Activated CD4-positive, alpha-beta T cell treated with anti-CD3 and anti-CD28 coated beads, Interleukin-2, amount 10 ng/mL, durations not matched to agents 7 days and 5 days (primary cell): ENCODE measurements around the gene KCNC3. TPM values are rescaled to one million over a fixed set of nuclear protein-coding genes. Genes with fewer than 3 reads are reported as not detected.

Experiments
- CTCF ChIA-PET: fragments of 350-600 bp; sonication (Branson Sonifier 250); formaldehyde crosslinking; loops from one replicate; lab custom pipeline; 2021; ENCODE audit warnings: antibody characterized with exemption; lab: Charles Lee
- POLR2A ChIA-PET: fragments of 350-600 bp; sonication (Branson Sonifier 250); formaldehyde crosslinking; loops from one replicate; lab custom pipeline; 2021; ENCODE audit warnings: antibody characterized with exemption; lab: Charles Lee
- DNase-seq: peaks from one replicate; pipeline ENCODE4 v3.0.0-alpha.2; 2020
- H3K27ac Mint-ChIP-seq: one replicate; pipeline ENCODE4 v1.8.0; 2021; ENCODE audit warnings: mild to moderate bottlenecking, moderate library complexity, mixed read lengths
- H3K27me3 Mint-ChIP-seq: one replicate; pipeline ENCODE4 v1.8.0; 2021; ENCODE audit warnings: mixed read lengths
- H3K36me3 Mint-ChIP-seq: one replicate; pipeline ENCODE4 v1.8.0; 2021; ENCODE audit warnings: low read depth, mixed read lengths
- H3K4me1 Mint-ChIP-seq: one replicate; pipeline ENCODE4 v1.8.0; 2021; ENCODE audit warnings: mixed read lengths
- H3K4me3 Mint-ChIP-seq: one replicate; pipeline ENCODE4 v1.8.0; 2021; ENCODE audit warnings: mild to moderate bottlenecking, moderate library complexity, mixed read lengths
- H3K9me3 Mint-ChIP-seq: one replicate; pipeline ENCODE4 v1.8.0; 2021; ENCODE audit warnings: mixed read lengths
- total RNA-seq, 2 experiments: library from RNA; stranded (reverse); gene quantifications; one replicate each; pipeline ENCODE4 v1.2.3, GENCODE V29; 2021

KCNC3 gene
- total RNA-seq, 2 experiments from 2014 or later = 3.4 to 4.1 TPM

DNA sequence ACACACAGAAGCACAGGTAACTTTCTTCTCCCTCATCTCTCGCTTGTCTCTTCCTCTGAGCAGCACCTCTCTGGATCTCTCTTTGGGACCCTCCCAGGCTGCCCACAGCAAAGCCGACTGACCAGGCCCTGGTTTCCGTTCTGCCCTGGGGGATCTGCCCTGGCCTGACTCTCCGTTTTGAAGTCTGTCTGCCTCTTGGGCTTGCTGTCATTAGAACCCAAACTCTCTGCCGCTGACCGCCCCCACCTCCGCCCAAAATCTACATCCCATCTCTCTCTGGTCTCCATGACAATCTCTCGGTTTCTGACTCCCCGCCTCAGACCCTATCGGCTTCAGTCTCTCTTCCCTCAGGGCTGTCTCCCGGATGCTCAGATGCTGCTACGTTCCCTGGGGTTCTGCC is 6.9 kb downstream of the KCNC3 start:
- Mint-ChIP-seq H3K27me3 (peaks cover 8% of the 10 kb centered on the region), H3K4me1 (peaks cover 15% of the 10 kb centered on the region), H3K36me3 (peaks cover 6% of the 10 kb centered on the region), H3K27ac (no peak overlapping the region), H3K4me3 (no peak overlapping the region), H3K9me3 (peaks cover 2% of the 10 kb centered on the region)
- DNase-seq = no peak
- ChIA-PET CTCF (interaction anchor here (0.8 kb wide), 2 partner anchors 458 to 1162 kb away, joined by 3 read pairs; no protein-coding TSS in a partner anchor), POLR2A (no interaction called here)

DNA sequence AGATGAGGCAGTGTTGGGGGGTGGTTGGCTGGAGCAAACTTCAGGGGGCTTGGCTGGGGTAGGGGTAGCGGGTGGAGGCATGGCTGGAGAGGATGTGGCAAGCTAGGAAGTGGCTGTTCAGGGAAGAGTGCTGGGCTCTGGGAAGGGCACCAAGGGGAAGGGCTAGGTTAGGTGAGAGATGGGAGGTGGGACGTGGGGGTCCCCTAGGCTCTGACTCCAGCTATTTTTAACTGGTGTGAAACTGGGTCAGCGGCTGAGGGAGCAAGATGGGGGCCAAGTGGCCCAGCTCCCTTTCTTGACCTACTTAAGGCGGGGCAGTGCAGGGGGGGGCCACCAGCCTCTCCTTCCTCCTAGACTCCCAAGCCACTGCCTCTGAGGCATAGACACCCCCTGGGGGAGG is 7.3 kb downstream of the KCNC3 start:
- ChIA-PET POLR2A (no interaction called here), CTCF (interaction anchor here (0.8 kb wide), 2 partner anchors 458 to 1161 kb away, joined by 3 read pairs; no protein-coding TSS in a partner anchor)
- Mint-ChIP-seq H3K4me1 (peaks cover 11% of the 10 kb centered on the region), H3K27me3 (peaks cover 4% of the 10 kb centered on the region), H3K27ac (no peak overlapping the region), H3K36me3 (peaks cover 2% of the 10 kb centered on the region), H3K9me3 (no peaks in the 10 kb centered on the region), H3K4me3 (no peak overlapping the region)
- DNase-seq = no peak

DNA sequence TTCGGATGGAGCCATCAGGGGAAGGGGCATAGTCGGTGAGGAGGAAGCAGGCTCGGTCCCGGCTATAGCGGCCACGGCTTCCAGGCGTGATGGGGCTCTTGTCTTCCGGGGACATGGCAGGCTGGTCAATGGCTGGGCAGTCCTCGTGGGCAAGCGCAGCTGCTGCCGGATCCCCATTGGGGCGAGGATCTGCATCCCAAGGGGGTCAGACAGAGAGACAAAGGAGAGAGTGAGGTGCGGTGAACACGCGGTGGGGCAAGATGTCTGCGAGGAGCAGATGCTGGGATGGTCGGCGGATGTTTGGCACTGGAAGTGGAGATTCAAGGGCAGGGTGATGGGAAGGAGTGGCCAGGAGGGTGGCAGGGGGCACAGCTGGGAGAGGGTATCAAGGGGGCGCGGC is 8.6 kb downstream of the KCNC3 start:
- Mint-ChIP-seq H3K27me3 (peaks cover 12% of the 10 kb centered on the region), H3K9me3 (no peaks in the 10 kb centered on the region), H3K4me1 (peaks cover 5% of the 10 kb centered on the region), H3K36me3 (no peaks in the 10 kb centered on the region), H3K4me3 (no peak overlapping the region), H3K27ac (no peak overlapping the region)
- DNase-seq = no peak
- ChIA-PET CTCF (no interaction called here), POLR2A (no interaction called here)

DNA sequence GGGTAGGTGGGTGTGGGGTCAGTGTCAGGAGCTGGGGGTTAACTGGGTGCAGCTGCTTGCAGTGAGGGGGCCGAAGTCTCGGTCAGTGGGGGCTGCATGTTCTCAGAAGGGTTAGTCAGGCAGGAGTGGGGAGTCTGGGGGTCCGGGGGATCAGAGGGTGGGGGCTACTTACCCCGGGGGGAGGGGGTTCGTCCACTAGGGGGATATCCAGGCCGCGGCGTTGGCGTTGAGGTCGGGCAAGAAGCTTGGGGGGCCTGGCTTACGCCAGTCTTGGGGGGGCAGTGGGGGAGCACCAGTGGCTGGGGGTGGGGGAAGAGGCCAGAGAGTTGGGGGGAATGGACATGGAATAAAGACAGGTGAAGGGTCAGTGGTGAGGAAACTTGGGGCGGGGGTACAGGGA is 9.1 kb downstream of the KCNC3 start:
- Mint-ChIP-seq H3K27me3 (peaks cover 13% of the 10 kb centered on the region), H3K27ac (no peak overlapping the region), H3K36me3 (no peaks in the 10 kb centered on the region), H3K4me1 (peaks cover 6% of the 10 kb centered on the region), H3K4me3 (no peak overlapping the region), H3K9me3 (no peaks in the 10 kb centered on the region)
- ChIA-PET POLR2A (no interaction called here), CTCF (no interaction called here)
- no peak for DNase-seq

DNA sequence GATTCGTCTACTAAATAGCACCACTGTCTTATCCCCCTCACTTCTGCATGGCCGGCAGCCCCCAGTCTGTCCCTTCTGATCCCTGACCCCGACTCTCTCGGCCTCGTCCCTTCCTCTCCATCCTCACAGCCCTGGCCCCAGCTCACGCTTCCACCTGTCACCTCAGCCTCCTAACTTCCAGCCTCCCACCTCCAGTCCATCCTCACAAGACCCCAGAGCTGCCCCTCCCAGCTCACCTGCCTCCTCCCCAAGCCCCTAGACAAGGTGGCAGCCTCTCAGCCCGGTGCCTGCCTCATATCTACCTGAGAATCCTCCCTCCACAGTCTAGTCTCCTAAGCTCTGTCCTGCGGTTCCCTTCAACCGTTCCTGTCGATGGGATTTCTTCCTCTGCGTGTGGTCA is 10.0 kb downstream of the KCNC3 start:
- no peak overlapping the region for H3K27ac Mint-ChIP-seq
- peaks cover 2% of the 10 kb centered on the region for H3K36me3 Mint-ChIP-seq
- H3K4me1 Mint-ChIP-seq = peaks cover 8% of the 10 kb centered on the region
- no peaks in the 10 kb centered on the region for H3K9me3 Mint-ChIP-seq
- H3K4me3 Mint-ChIP-seq = no peak overlapping the region
- peaks cover 20% of the 10 kb centered on the region for H3K27me3 Mint-ChIP-seq
- DNase-seq = no peak
- ChIA-PET POLR2A (no interaction called here), CTCF (interaction anchor here (0.7 to 1.2 kb wide), 4 partner anchors 9 to 622 kb away, joined by 3 to 5 read pairs (median 4); partner anchors contain the start of gene KCNC3)

DNA sequence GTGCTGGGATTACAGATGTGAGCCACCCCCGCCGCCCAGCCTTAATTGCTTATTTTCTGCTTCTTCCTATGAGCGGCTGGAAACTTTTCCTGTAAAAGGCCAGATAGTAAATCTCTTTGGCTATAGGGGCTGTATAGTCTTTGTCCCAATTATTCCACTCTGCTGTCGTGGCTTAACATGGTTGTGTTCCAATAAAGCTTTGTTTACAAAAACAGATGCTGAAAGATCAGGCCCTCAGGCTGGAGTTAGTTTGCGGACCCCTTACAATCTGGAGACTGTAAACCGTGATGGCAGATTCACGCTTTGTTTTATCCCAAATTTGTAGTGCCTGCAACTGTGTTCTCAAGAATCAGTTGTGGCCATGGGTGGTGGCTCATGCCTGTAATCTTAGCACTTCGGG is 10.7 kb downstream of the KCNC3 start:
- DNase-seq = no peak
- H3K36me3 Mint-ChIP-seq = peaks cover 2% of the 10 kb centered on the region
- CTCF ChIA-PET = interaction anchor here (1.0 to 1.2 kb wide), 2 partner anchors 10 kb away, joined by 3 to 5 read pairs; no protein-coding TSS in a partner anchor
- POLR2A ChIA-PET = no interaction called here
- peaks cover 26% of the 10 kb centered on the region for H3K27me3 Mint-ChIP-seq
- H3K4me3 Mint-ChIP-seq = no peak overlapping the region
- H3K9me3 Mint-ChIP-seq = no peaks in the 10 kb centered on the region
- H3K27ac Mint-ChIP-seq = no peak overlapping the region
- peaks cover 8% of the 10 kb centered on the region for H3K4me1 Mint-ChIP-seq

DNA sequence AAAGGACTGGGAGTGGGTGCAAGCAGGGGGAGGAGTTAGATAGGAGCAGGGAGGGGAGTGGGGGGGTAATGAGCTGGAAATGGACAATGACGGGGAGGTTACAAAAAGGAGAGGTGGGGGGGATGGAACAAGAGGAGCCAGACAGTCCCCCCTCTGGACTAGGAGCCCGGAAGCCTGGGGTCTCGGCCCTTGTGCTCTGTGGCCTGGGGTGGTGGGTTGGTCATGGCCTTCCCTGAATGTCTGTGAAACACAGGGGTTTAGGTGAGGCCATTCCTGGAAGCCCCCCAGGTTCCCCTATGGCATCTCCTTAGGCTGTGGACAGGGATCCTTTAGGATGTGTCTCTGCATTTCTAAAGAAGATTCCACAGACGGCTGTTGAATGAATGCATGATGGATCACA is 12.1 kb downstream of the KCNC3 start:
- DNase-seq = no peak
- Mint-ChIP-seq H3K36me3 (peaks cover 2% of the 10 kb centered on the region), H3K4me3 (no peak overlapping the region), H3K27me3 (peaks cover 37% of the 10 kb centered on the region), H3K27ac (no peak overlapping the region), H3K4me1 (peaks cover 8% of the 10 kb centered on the region), H3K9me3 (no peaks in the 10 kb centered on the region)
- ChIA-PET CTCF (interaction anchor here (1.3 to 1.6 kb wide), 2 partner anchors 8 to 12 kb away, joined by 4 to 5 read pairs; partner anchors contain the start of gene KCNC3), POLR2A (no interaction called here)

DNA sequence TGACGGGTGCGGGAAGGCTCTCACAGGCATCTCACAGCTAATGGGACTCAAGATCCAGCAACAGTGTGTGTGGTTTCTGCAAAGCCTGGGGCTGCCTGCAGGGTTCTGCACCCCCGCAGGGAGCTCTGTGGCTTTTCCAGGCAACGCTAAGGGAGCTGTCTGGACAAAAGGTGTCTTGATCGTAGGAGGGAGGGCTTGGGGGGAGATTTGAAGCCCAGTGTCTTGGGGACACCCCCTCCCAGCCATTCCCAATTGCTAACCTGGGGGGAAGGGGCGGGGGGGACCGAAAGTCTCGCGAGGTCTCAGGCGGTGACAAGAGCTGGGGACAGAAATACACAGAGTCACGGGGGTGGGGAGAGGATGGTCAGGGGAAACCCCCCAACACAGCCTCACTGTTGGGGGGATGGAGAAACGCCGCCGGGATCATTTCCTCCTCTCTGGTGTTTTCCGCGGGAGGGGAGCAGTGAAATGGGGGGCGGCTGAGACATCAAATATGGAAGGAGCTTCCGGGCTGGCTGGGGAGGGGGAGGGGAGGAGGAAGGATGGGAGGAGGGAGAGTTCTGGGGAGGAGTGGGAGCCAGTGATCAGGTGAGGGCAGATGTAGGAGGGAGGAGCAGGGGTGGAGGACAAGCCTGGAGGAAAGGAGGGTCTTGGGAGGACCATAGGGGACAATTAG is 13.3 kb downstream of the KCNC3 start:
- CTCF ChIA-PET = interaction anchor here (0.6 to 1.6 kb wide), 5 partner anchors 10 to 58 kb away, joined by 3 to 5 read pairs (median 4); partner anchors contain the start of gene KCNC3
- Mint-ChIP-seq H3K27me3 (peaks cover 43% of the 10 kb centered on the region), H3K36me3 (peaks cover 2% of the 10 kb centered on the region), H3K27ac (no peak overlapping the region), H3K9me3 (no peaks in the 10 kb centered on the region), H3K4me3 (peak overlapping the region; percentile 52), H3K4me1 (peaks cover 8% of the 10 kb centered on the region)
- DNase-seq = no peak
- POLR2A ChIA-PET = interaction anchor here (0.5 kb wide), 1 partner anchor 929 kb away, joined by 3 read pairs; no protein-coding TSS in a partner anchor

DNA sequence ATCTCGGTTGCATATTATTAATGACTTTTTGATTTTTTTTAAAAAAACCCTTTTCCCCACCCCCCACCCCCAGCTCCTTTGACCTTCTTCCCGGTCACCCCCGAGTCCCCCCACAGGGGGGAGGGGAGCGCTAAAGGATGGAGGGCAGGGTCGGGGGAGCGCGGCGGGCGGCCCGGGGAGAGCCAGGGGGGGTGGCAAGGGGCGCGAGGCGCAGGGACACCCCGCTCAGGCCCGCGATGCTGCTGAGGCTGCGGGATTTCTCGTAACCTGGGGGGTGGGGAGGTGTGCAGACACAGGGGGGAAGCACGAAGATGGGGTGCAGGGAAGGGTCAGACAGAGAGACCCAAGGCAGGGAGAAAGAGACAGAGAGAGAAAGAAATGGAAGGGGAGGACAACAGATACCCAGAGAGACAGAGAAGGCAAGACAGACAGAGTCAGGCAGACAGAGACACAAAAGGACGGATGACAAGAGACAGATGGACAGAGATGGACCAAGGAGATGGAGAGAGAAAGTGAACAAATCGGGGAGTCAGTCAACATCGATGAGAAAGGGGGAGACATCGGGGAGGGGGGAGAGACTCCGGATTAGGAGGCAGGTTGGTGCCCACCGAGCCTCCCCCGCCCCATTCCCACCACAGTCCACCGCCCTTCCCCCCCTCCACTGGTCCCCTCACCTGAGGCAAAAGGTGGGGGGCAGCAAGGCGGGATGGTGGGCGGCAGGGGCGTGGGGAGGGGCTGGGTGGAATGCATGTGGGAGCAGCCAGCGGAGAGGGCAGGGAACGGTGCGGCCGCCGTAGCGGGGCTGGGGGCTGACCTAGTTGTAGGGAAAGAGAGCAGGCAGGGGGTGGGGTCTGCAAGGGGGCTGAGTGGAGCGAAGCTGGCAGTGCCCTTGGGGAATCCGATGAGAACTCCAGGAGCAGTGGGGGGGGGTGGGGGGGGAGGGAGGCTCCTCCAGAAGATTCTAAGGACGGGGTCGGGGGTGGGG is 14.2 kb downstream of the KCNC3 start:
- Mint-ChIP-seq H3K27me3 (peaks cover 47% of the 10 kb centered on the region), H3K9me3 (no peaks in the 10 kb centered on the region)

DNA sequence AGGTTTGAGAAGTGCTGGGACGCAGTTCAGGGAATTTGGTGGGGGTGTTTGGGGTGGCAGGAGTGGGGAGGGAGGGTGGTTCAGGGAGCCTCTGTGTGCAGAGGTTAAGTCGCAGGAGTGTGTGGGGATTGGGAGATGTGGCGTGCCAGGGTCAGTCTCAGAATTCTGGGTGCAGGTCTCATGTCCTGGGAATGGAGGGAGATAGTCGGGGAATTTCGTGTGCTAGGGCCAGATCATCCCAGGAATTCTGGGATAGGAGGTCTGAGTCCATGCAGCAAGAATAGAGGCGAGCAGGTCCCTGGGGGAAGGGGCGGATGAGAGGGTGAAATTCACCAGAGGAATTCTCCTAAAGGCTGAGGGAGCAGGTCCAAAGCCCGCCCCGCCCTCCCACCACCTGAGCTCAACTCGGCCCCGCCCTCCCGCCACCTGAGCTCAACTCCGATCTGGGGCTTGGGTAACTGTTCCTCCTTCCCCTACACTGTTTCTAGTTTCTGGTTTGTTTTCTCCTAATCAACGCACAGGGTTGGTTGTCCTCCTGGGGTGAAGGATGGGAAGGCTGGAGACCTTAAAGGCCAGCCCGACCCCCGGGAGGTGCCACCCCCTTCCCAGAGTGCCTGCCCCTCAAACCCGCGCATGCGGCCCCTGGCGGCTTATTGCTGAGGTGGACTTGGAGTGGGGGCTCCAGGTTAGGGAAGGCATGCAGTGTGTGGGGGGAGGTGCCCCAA is 15.2 kb downstream of the KCNC3 start:
- peaks cover 8% of the 10 kb centered on the region for H3K4me1 Mint-ChIP-seq
- DNase-seq = no peak
- H3K27ac Mint-ChIP-seq = no peak overlapping the region
- no peak overlapping the region for H3K4me3 Mint-ChIP-seq
- peaks cover 2% of the 10 kb centered on the region for H3K36me3 Mint-ChIP-seq
- ChIA-PET POLR2A (no interaction called here), CTCF (no interaction called here)
- H3K27me3 Mint-ChIP-seq = peaks cover 53% of the 10 kb centered on the region
- H3K9me3 Mint-ChIP-seq = no peaks in the 10 kb centered on the region

More for the DNA sequence above, 14.2 kb downstream of the KCNC3 start:
- peaks cover 8% of the 10 kb centered on the region for H3K4me1 Mint-ChIP-seq
- H3K36me3 Mint-ChIP-seq = peaks cover 2% of the 10 kb centered on the region
- peak overlapping the region; percentile 30 for H3K4me3 Mint-ChIP-seq
- DNase-seq = no peak
- H3K27ac Mint-ChIP-seq = no peak overlapping the region
- CTCF ChIA-PET = interaction anchor here (1.1 to 1.6 kb wide), 2 partner anchors 12 to 14 kb away, joined by 3 to 5 read pairs; partner anchors contain the start of gene KCNC3
- POLR2A ChIA-PET = no interaction called here

DNA sequence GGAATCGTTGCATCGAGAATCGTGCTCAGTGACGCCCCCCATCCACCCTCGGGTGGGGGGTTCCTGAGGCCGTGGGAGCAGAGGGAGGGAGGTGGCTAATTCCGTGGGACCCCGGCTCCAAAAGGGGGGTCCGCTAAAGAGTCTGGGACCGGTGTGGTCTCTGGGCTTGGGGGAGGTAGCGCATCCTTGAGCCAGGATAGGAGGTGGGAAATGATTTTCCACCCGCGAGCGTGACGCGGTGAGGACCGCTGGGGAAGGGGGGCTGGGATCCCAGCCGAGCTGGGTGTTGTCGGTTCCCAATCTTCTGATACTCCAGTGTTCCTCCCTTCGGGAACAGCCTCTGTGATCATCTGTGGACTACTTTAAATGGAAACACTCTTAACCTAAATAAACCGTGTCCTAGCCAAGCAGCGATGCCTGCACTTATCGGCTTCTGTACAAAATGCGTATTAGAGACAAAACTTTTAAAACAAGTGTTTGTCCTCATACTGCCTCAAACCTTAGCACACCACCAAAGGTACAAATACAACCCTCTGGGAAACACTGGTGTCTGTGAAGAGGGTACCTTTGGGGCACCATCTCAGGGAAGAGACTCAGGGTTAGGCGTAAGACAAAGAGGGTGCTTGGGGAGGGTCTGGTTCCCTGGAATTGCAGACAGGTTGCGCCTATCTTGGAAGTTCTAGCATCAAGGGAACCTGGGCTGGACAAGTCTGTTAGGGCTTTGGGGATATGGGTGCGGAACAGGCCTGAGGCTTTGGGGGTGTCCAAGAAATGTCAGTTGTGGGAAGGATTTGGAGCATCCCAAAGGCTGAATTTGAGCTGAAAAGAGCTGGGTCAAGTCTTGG is 16.0 kb downstream of the KCNC3 start:
- Mint-ChIP-seq H3K9me3 (no peaks in the 10 kb centered on the region), H3K4me1 (peaks cover 8% of the 10 kb centered on the region), H3K36me3 (peaks cover 2% of the 10 kb centered on the region), H3K27me3 (peaks cover 59% of the 10 kb centered on the region), H3K4me3 (no peak overlapping the region), H3K27ac (no peak overlapping the region)
- POLR2A ChIA-PET = no interaction called here
- no peak for DNase-seq
- CTCF ChIA-PET = no interaction called here
